Measurements from ENCODE around the gene IFNL1. TPM values are rescaled to one million over a fixed set of nuclear protein-coding genes. Genes with fewer than 3 reads are reported as not detected.
A peak's percentile ranks its signal among the peaks of the same experiment; 100 is the strongest.

Gene IFNL1
- total and polyA plus RNA-seq, 9 of the 15 experiments (the other 6 are each of a cell fraction or from before 2014, with no cell fraction given): not detected

DNA sequence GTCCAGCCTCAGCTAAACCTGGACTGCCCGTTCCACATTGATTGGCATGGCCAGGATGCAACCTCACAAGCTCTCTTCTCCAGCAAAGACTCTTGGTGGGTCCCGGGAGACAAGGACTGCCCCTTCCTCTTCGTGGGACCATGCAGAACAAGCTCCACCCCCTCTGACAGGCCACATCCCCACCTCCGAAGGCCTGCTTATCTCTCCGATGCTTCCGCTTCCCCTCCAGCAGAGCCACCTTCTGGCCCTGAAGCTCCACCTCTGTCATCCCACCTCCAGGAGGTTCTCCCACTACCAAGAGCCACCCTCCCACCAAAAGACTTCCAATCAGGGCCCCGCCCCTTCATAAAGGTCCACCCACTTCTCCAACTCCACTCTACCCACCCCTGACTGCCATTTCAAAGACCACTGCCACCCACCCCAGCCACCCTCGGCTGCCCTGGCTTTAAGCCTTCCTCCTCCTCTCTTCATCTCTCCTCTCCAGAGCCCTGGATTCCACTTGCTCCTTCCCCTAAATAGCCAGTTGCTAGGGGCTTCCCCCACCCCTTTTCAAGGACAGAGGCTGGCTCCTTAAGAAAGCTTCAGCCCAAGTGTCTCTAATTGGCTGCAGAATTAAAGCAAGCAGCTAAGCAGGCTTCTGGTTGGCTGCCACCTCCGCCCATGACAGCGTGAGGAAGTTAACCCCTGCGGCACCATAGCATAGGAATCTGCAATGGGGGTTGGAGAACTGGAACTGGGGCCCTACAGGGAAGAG, 14.5 kb downstream of the IFNL1 start (continued):
- TF ChIP-seq ZBTB2 (IDR thresholded peaks at IDR 0.05): peak; percentile 31; the same call in 1 of the 2 replicates
- no peak for TF ChIP-seq ZNF274 (IDR thresholded peaks at IDR 0.05; ENCODE audit: borderline replicate concordance, low read depth, low read length)
- TF ChIP-seq EP300 (IDR thresholded peaks at IDR 0.05; ENCODE audit: low read length): 0 out of 2 replicates have a peak, but pooled peaks have one; percentile 46
- TF ChIP-seq, protein P1, sequence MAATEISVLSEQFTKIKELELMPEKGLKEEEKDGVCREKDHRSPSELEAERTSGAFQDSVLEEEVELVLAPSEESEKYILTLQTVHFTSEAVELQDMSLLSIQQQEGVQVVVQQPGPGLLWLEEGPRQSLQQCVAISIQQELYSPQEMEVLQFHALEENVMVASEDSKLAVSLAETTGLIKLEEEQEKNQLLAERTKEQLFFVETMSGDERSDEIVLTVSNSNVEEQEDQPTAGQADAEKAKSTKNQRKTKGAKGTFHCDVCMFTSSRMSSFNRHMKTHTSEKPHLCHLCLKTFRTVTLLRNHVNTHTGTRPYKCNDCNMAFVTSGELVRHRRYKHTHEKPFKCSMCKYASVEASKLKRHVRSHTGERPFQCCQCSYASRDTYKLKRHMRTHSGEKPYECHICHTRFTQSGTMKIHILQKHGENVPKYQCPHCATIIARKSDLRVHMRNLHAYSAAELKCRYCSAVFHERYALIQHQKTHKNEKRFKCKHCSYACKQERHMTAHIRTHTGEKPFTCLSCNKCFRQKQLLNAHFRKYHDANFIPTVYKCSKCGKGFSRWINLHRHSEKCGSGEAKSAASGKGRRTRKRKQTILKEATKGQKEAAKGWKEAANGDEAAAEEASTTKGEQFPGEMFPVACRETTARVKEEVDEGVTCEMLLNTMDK (IDR thresholded peaks at IDR 0.05; ENCODE audit: borderline replicate concordance, insufficient read depth, low read depth, low read length, poor library complexity, severe bottlenecking): peak; percentile 35
- TF ChIP-seq DPF2 (IDR thresholded peaks at IDR 0.05): peak; percentile 78
- TF ChIP-seq CEBPB (tag; IDR thresholded peaks at IDR 0.05): no peak; the same call in 1 of the 2 replicates
- TF ChIP-seq MIER1 (IDR thresholded peaks at IDR 0.05; ENCODE audit: low read depth): 0 out of 2 replicates have a peak, but pooled peaks have one; percentile 23
- TF ChIP-seq PKNOX1 (IDR thresholded peaks at IDR 0.05): peak; percentile 92
- TF ChIP-seq STAT5A (IDR thresholded peaks at IDR 0.05; ENCODE audit: borderline replicate concordance, low read length): no peak
- peak; percentile 55; the same call in 1 of the 2 replicates for TF ChIP-seq SMARCE1 (IDR thresholded peaks at IDR 0.05)
- TF ChIP-seq RB1 (IDR thresholded peaks at IDR 0.05; ENCODE audit: low read depth): no peak
- no peak for TF ChIP-seq NR1H2 (CRISPR knock-in tag; IDR thresholded peaks at IDR 0.05)
- no peak for TF ChIP-seq ATF4 (CRISPR knock-in tag; IDR thresholded peaks at IDR 0.05)
- peak; percentile 45 for TF ChIP-seq SP2 (IDR thresholded peaks at IDR 0.05; ENCODE audit: extremely low read depth, low read depth, low read length, poor library complexity, severe bottlenecking)
- TF ChIP-seq CBX5 (IDR thresholded peaks at IDR 0.05; ENCODE audit: borderline replicate concordance, low read depth): no peak
- no peak for TF ChIP-seq SFPQ (IDR thresholded peaks at IDR 0.05; ENCODE audit: low read depth, low read length)
- no peak for TF ChIP-seq PTTG1 (tag; IDR thresholded peaks at IDR 0.05; ENCODE audit: low read depth)
- TF ChIP-seq ZFP30 (CRISPR knock-in tag; IDR thresholded peaks at IDR 0.05; ENCODE audit: borderline replicate concordance): no peak
- TF ChIP-seq SMAD1 (IDR thresholded peaks at IDR 0.05; ENCODE audit: low read depth, low read length, partially characterized antibody): no peak
